ENCODE data around the gene TRIM8.
"Not testable (repeated sequence)": the region's sequence is repeated elsewhere in the genome, so short reads cannot be mapped to it uniquely, and the experiment has no call there.

Gene TRIM8

DNA sequence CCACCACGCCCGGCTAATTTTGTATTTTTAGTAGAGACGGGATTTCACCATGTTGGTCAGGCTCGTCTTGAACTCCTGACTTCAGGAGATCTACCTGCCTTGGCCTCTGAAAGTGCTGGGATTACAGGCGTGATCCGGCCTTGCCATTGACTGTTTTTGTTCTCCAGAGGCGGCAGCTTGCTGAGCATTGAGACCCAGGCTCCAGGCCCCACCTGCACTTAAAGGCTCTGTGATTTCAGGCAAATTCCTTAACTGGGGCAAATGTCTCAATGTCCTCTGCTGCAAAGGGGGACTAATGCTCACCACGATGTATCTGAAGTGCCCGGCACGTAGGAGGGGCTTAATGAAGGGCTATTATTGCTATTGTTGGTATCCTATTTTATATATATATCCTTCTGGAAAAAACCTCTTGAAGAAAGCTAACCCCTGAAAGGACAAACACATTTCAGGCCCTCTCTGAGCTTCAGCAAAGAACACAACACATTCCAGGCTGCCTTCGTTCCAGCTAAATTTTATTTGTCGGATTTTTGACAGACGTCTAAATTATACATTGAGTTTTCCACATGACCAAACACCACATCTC is 29.0 kb downstream of the TRIM8 start:
- DNase-seq, result no peak

DNA sequence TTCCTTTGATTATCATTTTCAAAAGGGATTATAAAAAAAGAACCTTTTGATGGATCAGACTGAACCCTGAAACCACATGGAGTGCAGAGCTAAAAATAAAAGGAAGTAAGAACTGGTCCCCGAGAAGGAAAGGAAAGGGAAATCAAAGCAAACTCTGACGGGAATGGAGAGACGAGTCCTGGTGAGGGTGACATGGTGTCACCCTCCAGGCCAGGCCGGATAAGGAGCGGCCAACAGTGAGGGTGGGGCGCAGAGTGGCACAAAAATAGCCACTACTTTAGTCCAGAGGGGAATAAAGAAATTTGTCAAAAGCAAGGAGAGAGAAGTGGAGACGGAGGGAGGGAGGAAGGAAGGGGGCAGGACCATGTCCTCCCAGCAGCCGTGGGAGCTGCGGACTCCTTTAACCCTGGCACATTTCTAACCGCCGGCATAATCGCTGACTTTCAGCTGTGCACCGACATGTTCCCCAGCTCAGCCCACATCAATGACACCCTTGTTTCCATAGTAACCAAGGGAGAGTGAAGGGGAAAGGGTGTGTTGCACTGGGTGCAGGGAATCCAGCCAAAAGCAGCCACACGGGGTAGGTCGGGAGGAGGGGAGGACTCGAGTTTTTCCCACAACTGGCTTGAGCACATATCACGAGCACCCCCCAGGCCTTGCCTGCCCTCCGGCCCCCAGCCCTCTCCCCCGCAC is 29.7 kb downstream of the TRIM8 start:
- DNase-seq, result no peak

DNA sequence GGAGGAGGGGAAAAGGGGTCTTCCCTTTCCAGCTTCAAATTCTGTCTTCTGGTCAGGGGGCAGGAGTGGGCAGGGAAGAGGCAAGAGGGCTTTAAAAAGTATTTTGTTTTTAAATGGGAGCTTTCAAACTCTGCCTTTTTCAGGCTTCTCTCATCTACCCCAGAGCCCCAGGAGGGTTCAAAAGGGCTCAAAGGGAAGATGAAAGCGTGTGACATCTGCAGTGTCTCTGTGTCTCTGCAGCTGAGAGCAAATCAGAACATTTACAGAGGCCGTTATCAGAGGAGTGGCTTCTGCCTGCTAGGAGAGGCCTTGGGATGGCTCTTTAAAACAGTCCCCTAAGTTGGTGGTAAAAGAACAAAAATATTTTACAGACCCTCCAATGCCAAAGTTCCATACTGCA is 30.3 kb downstream of the TRIM8 start:
- no peak for DNase-seq

DNA sequence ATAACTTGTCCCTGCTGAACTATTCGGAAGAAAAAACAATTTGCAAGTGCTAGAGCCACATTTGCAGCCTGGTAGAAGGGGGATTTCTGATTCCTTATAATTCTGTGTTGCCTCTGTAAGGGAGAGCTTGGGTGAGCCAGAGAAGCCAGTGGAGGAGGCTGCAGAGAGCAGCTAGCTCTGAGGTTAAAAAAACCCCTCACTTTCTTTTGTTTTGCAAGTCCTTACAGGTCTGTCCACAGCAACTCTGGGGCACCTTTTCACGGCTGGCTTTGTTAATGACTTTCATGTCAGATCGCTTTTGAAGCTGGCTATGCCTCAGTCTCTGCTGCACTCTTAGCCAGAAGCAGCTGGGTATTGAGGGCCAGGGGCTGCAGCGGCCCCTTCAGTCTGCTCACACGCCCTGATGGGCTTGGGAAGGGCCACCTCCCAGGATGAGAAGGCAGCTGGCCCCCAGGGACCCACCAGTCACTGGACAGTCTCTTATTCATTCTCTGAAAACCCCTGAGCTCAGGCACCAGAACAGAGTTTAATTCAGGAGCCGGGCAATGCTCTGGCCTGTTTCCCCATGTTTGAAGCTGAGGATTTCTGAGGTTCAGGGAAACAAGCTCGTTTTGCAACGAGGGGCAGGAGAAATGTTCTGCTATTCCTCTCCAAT is 30.9 kb downstream of the TRIM8 start:
- DNase-seq, result no peak

DNA sequence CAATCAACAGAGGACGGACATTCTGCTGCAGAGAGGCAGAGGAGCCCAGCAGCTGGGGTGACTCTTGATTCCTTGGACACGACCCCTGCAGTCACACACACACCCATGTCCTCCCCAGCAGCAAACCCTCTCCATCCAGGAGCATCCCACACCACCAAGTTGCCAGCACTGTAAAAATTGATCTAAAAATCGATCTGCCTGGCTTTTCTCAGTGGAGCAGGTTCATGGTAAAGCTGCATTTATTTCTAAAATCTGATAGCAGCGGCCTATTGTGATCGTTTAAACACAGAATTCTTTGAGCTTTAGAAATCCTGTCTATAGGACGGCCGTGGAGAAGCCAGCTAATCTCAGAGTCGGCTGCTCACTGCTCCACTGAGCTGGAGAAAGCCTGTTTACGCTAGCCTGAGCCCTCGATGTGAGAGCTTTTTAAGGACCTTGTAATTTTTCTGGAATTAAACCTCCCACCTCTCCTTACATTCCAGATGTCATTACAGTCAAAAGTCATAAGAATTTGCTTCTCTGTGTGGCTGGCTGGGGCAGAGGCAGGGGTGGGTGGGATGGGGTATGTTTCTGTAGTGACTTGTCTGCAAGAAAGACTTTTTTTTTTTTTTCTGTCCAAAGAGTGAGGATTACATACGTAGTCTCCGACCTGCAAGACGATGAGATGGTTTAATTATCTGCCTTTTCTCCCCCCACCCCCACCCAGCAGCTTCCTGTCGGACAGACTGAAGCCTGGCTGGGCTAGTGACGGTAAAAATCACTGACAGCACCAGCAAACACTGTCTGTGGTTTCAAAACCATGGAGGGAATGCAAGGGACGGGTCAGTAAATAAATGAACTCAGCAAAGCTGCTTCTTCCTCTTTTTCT is 31.6 kb downstream of the TRIM8 start:
- no peak for DNase-seq

DNA sequence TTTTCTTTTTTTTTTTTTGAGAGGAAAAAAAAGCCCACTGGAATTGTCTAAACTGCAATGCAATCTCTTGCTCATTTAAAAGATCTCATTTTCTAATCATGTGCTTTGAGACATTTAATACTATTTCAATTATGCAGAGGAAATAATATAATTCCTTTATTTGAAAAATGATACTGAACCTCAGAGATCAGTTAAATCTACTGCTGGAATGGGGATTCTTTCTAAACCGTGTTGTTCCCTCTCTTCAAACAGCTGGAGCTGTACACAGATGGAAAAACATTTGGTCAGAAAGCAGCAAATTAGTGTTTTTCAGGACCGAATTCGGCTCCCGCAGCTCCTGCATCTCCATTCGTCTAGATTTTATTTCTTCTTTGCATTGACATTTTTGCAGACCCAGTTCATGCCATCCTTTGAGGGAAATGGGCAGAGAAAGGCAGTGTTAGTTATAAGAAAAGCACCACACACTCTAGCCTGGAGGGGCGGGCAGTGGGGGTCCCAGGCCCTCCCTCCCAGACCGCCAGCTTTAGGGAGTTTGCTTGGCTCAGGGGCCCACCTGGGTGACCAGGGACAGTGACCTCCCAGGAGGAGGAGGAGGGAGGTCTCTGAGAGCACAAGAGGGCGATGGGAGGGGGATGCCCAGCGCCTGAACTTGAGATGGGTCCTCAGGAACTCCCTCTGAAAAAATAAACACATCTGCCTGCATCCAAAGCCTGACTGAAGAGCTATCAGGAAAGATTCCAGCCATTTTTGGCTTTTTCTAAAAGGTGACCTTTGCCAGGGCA is 32.4 kb downstream of the TRIM8 start:
- DNase-seq, result no peak

DNA sequence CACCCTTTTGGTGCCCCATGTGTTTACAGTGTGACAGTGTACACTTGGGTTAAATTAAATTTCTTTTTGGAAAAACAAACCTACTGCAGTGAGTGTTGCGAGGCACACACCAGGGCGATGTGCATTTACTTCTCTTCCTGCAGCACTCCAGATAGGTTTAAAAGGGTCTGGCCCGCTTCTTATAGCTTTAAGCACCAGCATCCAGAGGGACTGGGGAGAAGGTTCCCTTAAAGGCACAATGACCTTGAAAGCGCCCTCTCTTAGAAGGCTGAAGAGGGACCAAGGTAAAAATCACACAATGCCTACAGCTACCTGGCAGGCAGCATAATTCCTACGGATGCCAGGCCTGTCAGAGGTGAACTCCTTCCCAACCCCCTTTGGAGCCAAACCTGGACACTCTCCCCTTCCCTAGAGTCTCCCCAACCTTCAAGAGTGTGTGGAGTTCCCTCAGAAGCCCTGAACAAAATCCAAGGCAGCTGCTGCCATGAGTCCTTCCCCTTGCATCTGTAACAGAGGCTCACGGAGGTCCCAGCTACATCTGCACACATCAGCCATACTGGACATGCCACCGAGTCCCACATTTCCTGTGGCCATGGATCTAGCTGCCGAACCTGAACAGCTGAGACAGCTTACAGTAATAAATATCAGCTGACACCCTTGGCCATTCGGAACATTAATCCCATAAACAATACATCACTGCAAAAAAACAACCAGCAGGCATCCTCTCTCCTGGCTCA is 33.2 kb downstream of the TRIM8 start:
- DNase-seq, result no peak

DNA sequence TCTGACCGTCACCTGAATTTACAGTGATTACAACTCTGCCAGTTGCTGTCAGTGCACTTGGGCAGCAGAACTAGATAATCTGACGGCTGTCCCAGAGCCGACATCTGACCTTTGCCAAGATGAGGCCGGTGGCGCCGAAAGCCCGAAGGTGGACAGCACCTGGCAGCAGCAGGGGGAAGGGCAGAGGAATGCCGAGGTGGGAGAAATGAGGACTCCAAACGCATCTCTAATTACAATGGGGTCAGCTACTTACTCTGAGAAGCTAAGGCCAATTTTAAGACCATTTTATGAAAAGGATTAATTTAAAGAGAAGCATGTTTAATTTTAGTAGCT is 33.8 kb downstream of the TRIM8 start:
- DNase-seq, result no peak

DNA sequence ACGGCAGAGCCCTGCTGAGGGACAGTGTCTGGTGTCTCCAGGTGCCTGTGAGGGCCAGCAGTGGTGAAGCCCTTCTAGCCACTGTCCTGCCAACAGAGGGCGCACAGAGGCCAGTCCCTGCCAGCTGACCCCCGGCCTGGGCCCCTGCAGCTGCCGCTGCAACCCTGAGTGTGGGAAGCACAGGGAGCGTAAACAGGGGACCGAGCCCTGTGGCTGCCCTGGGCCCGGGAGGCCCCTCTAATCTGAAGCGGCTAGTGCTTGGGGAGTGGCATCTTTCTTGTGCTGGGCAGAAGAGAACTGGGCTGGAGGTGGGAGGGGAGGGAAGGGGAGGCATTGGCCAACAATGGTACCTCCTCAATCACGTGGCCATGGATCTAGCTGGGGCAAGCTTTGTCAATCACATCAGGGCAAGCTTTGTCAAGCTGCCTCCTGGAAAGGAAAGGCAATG is 34.6 kb downstream of the TRIM8 start:
- no peak for DNase-seq

DNA sequence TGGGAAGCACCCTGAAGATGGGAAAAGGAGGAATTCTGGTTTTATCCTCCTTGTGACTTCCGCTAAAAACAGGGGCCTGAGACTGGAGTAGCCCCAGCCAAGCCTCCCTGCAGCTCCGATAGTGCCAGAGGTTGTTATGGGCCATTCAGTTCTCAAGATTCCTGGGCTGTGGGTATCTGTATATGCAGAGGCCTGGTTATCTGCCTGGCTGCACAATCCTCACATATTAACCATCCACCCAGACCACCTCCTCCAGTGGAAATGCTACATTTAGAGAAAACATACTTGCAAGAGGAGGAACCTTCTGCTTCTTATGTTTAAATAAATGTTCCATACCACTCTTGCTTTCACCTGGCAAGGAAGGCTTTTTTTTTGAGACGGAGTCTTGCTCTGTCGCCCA is 35.3 kb downstream of the TRIM8 start:
- DNase-seq, result no peak

DNA sequence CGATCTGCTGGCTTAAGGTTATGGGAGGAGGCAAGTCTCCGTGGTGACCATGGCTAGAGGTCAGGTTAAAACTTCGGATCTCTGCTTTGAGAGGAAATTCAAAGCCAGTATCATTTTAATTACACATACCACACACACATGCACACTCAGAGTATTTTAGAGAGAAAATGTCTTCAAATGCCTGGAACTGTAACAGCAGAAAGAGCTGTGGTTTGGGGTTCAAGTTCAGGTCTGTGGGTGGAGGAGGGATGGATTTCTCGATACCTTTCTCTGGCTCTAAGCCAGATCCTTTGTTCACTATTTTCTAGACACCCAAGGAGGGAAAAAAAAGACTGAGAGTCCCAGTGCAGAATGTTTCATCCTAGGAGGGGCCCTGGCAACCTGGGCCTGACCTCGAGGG is 37.4 kb downstream of the TRIM8 start:
- no peak for DNase-seq

DNA sequence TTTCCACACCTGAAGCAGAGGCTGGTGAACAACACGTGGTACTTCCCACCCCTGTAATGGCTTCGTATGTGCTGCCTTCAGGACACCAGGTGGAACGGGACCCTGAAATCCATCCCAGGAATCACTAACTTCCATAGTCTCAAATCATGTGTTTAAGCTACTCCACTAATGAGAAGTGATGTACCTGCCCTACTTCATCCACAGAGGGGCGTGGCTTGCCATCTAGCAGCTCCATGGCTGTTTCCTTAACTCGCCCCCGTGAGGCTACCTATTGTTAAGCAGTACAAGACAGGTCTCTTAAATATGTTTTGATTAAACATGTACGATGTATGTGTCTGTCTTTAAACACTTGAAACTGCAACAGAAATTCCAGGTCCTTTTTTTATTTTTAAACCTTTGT is 38.1 kb downstream of the TRIM8 start:
- no peak for DNase-seq

DNA sequence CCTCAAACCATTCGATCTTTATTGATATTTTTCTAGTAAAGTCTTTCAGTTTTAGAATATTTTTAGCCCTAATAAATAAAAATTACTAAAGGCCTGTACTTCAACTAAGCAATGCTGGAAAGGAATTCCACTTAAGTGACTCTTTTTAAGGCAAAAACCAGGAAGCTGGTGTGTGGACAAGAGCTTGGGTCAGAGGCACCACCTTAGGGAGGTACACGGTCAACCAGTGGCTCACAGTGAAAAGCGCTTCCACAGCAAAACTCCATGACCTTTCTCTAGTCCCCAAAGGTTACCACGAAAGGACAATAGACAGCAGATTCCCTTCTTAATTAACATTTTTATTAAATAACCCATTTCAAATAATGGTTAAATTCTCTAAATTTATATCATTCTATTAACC is 38.7 kb downstream of the TRIM8 start:
- no peak for DNase-seq

DNA sequence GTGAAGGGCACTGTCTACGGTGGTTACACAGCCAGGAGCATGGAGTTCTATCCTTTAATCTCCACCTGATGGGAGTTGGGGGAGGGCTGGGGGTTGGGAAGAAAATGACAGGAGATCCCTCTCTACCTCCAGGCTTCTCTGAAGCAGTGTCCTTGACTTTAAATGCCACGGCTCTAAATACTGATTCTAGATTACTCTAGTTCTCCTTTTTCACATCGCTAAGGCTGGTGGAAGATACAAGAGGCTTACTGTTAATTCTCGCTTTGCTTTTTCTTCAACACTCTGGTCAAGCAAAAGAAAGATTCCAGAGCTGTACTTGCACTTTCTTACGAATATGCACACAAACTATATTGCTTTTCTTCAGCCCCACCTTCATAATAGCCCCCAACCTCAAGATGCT is 39.5 kb downstream of the TRIM8 start:
- DNase-seq, result no peak

DNA sequence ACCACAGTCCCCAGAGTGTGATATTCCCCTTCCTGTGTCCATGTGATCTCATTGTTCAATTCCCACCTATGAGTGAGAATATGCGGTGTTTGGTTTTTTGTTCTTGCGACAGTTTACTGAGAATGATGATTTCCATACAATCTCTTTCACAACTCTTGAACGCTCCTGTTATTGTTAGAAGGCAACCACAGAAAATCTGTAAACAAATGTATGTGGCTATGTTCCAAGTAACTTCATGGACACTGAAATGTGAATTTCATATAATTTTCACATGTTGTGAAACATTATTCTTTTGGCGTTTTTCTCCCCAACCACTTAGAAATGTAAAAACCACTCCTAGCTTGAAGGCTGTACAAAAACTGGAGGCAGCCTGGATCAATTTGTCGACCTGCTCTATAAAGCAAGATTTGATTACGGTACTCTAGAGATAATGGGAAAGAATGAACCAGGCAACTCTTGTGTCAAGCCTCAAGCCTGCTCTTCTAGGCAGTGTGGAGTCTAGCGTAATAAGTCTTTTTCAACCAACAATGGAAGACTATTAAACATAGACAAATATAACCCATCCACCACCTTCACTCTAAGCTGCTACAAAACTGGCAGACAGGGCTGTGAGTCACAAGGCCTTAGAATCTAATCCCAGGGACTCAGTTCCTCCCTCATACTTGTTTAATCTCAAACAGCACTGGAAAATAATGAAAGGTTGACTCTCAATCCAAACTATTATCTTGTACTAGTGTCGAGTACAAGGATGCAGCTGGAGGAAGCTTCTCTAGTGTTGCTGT is 47.2 kb downstream of the TRIM8 start:
- DNase-seq, result no peak

DNA sequence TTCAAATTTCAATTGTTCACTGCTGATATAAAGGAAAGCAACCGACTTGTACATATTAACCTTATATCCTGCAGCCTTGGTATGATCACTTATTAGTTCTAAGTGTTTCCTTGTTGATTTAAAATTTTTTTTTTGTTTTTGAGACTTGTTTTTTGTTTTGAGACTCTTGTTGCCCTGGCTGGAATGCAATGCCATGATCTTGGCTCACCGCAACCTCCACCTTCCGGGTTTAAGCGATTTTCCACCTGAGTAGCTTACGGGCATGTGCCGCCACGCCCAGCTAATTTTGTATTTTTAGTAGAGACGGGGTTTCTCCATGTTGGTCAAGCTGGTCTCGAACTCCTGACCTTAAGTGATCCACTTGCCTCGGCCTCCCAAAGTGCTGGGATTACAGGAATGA is 51.1 kb downstream of the TRIM8 start:
- not testable (repeated sequence) for DNase-seq

DNA sequence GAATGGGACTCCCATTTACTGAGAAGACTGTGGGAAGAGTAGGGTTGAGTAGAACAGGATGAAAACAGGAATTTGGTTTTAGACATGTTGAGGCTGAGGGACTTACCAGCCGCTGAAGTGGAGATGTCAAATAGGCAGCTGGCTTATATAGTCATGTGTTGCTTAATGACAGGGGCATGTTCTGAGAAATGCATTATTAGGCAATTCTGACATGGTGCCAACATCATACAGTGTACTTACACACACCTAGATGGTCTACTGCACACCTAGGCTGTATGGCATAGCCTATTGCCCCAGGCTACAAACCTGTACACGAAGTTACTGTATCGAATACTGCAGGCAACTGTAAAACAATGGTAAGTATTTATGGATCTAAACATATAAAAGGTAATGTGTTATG is 52.5 kb downstream of the TRIM8 start:
- DNase-seq, result no peak

DNA sequence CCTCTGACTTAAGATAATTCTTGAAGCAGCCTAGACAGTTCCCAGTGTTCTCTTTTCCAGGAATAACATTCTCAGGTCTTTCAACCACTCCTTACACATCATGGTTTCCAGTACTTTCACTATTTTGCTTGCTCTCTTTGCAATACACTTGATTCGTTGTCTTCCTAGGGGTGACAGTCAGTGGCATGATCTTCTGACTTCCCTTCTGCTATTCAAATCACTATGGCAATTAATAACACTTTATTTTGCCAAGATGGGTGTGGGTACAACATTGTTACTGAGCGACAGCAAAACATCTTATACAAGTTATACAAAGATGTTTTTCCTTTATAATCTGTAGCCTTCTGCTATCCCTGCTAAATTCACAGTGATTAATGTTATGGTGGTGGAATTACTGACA is 54.6 kb downstream of the TRIM8 start:
- DNase-seq, result no peak

DNA sequence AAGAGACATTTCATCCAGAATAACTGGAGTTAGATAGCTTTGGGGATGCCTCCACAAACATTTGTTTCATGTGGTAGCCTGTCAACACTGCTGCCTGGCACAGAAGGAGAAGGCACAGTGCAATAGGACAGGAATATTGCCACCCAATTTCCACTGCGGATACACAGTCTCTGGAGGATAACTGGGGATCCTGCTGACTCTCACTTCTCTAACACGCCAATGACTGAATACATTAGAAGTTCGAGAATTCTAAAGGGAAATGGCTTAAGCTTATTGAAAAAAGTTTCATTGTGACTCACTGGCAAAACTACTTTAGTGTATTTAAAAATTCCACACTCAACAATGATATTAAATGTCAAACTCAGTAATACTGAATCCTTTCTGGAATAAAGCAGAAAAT is 57.0 kb downstream of the TRIM8 start:
- DNase-seq, result no peak

DNA sequence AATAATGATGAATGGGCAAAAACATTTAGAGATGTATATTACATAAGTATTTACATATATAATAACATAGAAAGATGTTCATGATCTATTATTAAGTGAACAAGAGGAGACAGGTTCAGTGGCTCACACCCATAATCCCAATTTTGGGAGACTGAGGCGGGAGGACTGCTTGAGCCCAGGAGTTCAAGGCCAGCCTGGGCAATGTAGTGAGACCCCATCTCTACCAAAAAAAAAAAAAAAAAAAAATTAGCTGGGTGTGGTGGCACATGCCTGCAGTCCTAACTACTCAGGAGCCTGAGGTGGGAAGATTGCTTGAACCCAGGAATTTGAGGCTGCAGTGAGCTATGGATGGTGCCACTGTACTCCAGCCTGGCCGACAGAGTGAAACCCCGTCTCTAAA is 57.5 kb downstream of the TRIM8 start:
- DNase-seq, result no peak

DNA sequence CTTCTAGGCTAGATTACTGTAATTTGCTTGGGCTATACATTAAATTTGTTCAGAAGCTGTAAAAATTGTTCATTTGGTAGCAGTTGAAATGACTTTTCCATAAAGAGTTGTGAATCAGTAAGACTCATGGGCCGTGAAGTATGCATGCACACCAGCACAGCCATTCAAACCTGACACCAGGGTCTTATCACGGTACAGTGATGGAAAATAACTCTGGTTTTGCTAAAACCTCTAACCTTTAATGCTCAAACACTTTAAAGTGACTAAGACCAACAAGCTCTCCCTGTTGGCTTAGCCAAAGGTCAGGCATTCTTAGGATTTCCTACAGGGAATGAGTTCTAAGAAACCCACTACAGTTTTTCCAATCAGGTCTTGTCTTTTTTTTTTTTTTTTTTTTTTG is 58.5 kb downstream of the TRIM8 start:
- no peak for DNase-seq

All from 8988T (cell line).